Measurements from ENCODE around the gene ATAD3C.
"Not testable (repeated sequence)": the region's sequence is repeated elsewhere in the genome, so short reads cannot be mapped to it uniquely, and the experiment has no call there.

Gene ATAD3C

GRCh38 chr1:1432274-1432950, 17.1 kb upstream of the ATAD3C start:
- DNase-seq, result no peak

GRCh38 chr1:1432951-1433803, 16.3 kb upstream of the ATAD3C start:
- no peak for DNase-seq

GRCh38 chr1:1433804-1434130, 15.7 kb upstream of the ATAD3C start:
- DNase-seq, result no peak

GRCh38 chr1:1434131-1434823, 15.2 kb upstream of the ATAD3C start:
- DNase-seq, result no peak

- DNase-seq, result no peak
Observed at GRCh38 chr1:1434824-1435105, 14.7 kb upstream of the ATAD3C start.

GRCh38 chr1:1435106-1435903, 14.2 kb upstream of the ATAD3C start, which contains the start of gene VWA1:
TSS of gene VWA1 (plus strand) at chr1:1435690. CDS start at chr1:1435749, 59 bp downstream.
- peak; percentile 68 for DNase-seq

- DNase-seq, result no peak
Observed at GRCh38 chr1:1435911-1436629, 13.4 kb upstream of the ATAD3C start.

GRCh38 chr1:1436630-1437032, 12.9 kb upstream of the ATAD3C start:
- DNase-seq, result no peak

GRCh38 chr1:1437033-1437903, 12.2 kb upstream of the ATAD3C start:
- no peak for DNase-seq

GRCh38 chr1:1437904-1438376, 11.5 kb upstream of the ATAD3C start:
- no peak for DNase-seq

- no peak for DNase-seq
Observed at GRCh38 chr1:1438531-1439381, 10.7 kb upstream of the ATAD3C start.

GRCh38 chr1:1439546-1440261, 9.8 kb upstream of the ATAD3C start:
- DNase-seq, result no peak

GRCh38 chr1:1440262-1441001, 9.1 kb upstream of the ATAD3C start:
- no peak for DNase-seq

- peak; percentile 54 for DNase-seq
Observed at GRCh38 chr1:1441002-1441888, 8.2 kb upstream of the ATAD3C start.

- DNase-seq, result no peak
Observed at GRCh38 chr1:1442069-1442770, 7.3 kb upstream of the ATAD3C start.

GRCh38 chr1:1446631-1447030, 2.9 kb upstream of the ATAD3C start:
- DNase-seq, result not testable (repeated sequence)

GRCh38 chr1:1450616-1451015, 1.1 kb downstream of the ATAD3C start:
- DNase-seq, result not testable (repeated sequence)

All from CD4-positive, alpha-beta T cell treated with Interleukin-12 subunit alpha and Interleukin-12 subunit beta, for 1 hour (primary cell).